Kidney glomerular epithelial cell (primary cell): ENCODE results near the gene IPO8.
"Not testable (repeated sequence)": the region's sequence is repeated elsewhere in the genome, so short reads cannot be mapped to it uniquely, and the experiment has no call there.

Source experiments
- DNase-seq: peaks from one replicate; lab custom pipeline; 2025; lab: John Stamatoyannopoulos, UW

The IPO8 gene

DNA sequence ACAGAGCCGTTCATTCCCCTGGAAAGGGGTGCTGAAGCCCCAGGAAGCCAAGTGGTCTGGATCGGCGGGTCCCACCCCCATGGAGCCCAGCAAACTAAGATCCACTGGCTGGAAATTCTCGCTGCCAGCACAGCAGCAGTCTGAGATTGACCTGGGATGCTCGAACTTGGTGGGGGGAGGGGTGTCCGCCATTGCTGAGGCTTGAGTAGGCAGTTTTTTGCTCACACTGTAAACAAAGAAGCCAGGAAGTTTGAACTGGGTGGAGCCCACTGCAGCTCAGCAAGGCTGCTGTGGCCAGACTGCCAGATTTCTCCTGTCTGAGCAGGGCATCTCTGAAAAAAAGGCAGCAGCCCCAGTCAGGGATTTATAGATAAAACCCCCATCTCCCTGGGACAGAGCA, 91.4 kb downstream of the IPO8 start:
- not testable (repeated sequence) for DNase-seq

DNA sequence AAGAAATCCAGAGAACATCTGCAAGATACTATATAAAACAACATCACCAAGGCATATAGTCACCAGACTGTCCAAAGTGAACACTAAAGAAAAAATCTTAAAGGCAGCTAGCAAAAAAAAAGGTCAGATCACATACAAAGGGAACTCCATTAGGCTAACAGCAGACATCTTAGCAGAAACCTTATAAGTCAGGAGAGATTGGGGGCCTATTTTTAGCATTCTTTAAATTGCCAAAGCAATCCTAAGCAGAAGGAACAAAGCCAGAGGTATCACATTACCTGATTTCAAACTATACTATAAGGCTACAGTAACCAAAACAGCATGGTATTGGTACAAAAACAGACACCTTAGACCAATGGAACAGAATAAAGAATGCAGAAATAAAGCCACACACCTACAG, 92.5 kb downstream of the IPO8 start:
- DNase-seq: no peak

DNA sequence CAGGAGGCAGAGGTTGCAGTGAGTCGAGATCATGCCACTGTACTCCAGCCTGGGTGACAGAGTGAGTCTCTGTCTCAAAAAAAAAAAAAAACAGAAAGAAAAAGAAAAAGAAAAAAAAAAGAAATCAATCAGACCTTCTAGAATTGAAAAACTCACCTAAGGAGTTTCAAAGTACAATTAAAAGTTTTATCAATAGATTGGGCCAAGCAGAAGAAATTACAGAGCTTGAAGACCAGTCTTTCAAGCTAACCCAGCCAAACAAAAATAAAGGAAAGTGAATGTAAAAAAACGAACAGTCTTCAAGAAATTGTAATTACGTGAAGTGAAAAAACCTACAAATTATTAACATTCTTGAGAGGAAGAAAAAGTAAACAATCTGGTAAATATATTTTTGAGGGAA, 93.0 kb downstream of the IPO8 start:
- no peak for DNase-seq

DNA sequence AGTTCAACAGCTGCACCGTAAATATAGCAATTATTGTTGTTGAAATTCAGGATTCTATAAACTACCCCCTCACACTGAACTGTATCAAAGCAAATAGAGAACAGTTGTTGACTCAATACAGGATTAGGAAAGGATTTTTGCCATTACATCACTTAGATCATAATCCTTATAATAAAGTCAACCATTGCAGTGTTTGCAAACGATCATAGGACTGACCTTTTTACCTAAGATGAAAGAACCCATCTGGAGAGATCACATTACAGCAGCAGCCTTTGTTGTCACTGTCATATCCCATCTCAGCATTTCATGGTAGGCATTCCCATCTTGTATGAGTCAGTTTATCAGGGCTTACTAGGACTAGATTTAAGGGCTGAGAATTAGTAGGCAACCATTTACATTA, 96.1 kb downstream of the IPO8 start:
- DNase-seq: no peak

DNA sequence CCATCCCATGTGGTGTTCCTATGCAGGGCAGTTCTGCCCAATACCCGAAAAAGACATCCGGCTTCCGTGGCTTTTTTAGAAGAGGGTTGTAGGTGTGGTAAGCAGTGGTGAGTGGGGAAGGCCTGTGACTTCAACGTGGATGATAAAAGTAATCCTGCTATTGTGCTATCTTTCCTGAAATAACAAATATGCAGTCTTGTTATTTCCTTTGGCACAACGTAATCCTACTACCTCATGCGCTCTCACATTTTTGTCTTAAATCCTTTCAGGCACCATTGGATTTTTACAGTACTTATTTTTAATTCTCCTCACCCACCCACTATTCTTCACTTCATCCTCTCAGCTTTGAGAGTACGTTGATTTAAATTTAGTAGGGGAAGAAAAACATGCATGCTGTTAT, 96.8 kb downstream of the IPO8 start:
- no peak for DNase-seq

DNA sequence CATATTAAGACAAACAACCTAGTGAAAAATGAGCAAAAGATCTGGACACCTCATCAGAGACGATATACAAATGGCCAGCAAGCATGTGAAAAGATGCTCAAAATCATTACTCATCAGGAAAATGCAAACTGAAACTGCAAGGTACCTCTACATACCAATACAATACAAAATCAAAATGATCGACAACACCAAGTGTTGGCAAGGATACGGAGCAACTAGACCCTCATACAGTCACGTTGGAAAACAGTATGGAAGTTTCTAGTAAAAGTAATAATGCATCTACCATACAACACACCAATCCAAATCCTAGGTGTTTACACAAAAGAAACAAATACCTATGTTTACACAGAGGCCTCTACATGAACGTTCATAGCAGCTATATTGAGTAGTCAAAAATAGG, 99.9 kb downstream of the IPO8 start:
- DNase-seq: no peak

DNA sequence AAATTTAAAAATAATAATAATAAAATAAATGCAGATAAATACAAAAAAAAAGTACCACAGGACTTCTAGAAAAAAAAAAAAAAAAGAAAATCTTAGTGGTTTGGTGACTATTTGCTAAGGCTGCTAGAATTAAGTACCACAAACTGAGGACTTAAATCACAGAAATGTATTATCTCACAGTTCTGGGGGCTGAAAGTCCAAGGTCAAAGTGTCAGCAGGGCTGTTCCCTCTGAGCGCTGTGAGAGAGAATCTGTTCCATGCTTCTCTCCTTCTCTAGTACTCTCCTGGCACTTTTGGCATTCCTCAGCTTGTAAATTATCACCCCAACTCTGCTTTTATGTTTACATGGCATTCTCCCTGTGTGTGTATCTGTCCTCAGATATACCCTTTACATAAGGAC, 101.2 kb downstream of the IPO8 start:
- no peak for DNase-seq

DNA sequence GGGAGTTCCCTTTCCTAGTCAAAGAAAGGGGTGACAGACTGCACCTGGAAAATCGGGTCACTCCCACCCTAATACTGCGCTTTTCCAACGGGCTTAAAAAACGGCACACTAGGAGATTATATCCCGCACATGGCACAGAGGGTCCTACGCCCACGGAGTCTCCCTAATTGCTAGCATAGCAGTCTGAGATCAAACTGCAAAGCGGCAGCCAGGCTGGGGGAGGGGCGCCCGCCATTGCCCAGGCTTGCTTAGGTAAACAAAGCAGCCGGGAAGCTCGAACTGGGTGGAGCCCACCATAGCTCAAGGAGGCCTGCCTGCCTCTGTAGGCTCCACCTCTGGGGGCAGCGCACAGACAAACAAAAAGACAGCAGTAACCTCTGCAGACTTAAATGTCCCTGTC, 107.1 kb downstream of the IPO8 start:
- not testable (repeated sequence) for DNase-seq

DNA sequence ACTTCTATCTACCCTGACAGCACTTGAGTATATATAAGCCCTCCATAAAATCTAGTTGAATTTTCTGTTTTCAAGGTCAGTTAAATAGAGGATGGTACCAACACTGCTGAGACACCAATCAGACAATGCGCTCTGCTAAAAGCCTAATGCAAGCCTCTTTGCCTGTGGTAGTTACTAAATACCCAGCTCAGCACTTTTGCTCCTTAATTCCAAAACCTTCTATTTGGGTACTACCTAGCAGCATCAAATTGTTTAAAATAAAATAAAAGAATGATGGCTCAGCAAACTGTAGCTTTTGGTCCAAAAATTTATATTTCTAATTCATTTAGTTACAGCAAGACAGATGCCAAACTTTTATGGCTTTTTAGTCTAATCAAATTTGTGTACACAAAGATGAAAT, 107.9 kb downstream of the IPO8 start:
- no peak for DNase-seq

DNA sequence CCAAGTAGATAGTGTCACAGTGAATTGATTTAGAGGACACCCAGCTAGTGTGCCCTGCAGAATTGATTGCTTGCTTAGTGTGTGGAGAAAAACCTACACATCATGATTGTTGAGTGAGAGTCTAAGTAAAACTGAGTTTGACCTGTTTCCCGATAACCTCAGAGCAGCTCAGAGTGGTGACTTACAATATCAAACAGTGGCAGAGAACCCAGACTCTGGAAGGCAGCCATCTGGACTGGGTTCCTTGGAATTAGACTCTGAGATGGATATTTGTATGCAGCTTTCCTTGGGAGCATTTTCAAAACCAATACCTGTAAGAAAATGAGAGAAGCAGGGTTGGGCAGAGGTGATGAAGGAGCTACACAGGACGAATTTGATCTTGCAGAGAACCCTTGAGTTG, 109.8 kb downstream of the IPO8 start:
- no peak for DNase-seq

DNA sequence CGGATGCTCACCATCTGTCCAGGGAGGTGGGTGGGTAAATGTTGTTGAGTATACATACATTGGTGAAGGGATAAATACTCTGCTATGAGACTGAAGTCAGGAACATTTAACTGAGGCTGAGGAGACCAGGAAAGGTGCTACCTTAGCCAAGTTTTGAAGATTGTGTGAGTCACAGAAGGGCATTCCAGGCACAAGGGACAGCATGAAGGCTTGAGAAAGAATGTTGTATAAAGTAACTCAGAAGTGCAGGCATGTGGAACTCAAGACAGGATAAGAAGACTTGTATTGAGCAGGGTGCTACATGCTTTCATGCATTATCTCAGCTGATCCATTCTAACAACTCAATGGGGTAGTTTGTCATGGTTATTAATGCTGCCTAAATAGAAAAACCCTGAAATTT, 112.7 kb downstream of the IPO8 start:
- peak; percentile 1 for DNase-seq

DNA sequence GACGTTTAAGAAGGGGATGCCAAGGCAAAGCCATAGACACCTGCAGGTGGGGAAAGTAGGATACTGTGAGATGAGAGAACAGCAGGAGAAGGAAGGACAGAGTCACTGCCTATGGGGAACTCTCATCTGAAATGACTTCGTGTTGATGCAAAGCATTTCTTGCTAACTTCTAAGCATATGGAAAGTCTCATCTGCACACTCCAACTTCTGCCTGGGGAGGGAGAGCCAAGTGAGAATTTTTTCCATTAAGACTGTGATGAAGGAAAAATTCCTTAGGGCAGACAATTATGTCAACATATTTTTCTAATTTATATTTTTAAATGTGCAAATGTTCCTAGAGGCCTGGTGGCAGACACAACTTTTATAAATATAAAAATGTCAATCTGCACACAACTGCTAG, 115.3 kb downstream of the IPO8 start:
- no peak for DNase-seq
